Esophagus muscularis mucosa (tissue), 4 donors: ENCODE data around the gene FBXO2. TPM values are rescaled to one million over a fixed set of nuclear protein-coding genes. Genes with fewer than 3 reads are reported as not detected.

Experiments used
- DNase-seq: peaks from one replicate; pipeline ENCODE4 v3.0.0-alpha.2; 2017; ENCODE audit errors: extremely low spot score
- H3K27ac ChIP-seq, 4 donors: fragments of 200-600 bp; sonication (generic); replicated peaks in 1 of 4; 1 replicate in 3 of 4; 2 replicates in 1 of 4; pipeline ENCODE4 v1.5.1; 2016 to 2019; ENCODE audit warnings: mild to moderate bottlenecking in 1 of 4
- H3K27me3 ChIP-seq, 4 donors: fragments of 200-600 bp; sonication (generic); one replicate each; pipeline versions ENCODE4 v1.5.1 to v1.6.0; 2016 to 2019
- H3K36me3 ChIP-seq, 4 donors: fragments of 200-600 bp; sonication (generic); one replicate each; pipeline ENCODE4 v1.5.1; 2016 to 2019
- H3K4me1 ChIP-seq, 4 donors: fragments of 200-600 bp; sonication (generic); one replicate each; pipeline ENCODE4 v1.5.1; 2016 to 2019
- H3K4me3 ChIP-seq, 4 donors: fragments of 200-600 bp; sonication (generic); 1 replicate in 2 of 4; 2 replicates in 2 of 4; pipeline ENCODE4 v1.5.1; 2016 to 2019; ENCODE audit warnings: mild to moderate bottlenecking in 4 of 4, moderate library complexity in 1 of 4
- H3K9me3 ChIP-seq, 4 donors: fragments of 200-600 bp; sonication (generic); 1 replicate in 3 of 4; 2 replicates in 1 of 4; pipeline ENCODE4 v1.5.1; 2016 to 2019
- EP300 ChIP-seq: sonication (generic); formaldehyde crosslinking; IDR thresholded peaks from one replicate; pipeline ENCODE4 v1.6.1; 2017; ENCODE audit warnings: antibody characterized with exemption
- POLR2A ChIP-seq: fragments of 450-650 bp; IDR thresholded peaks from one replicate; pipeline ENCODE4 v1.6.1; 2017; ENCODE audit warnings: antibody characterized with exemption, moderate library complexity, mild to moderate bottlenecking, low read depth
- POLR2AphosphoS5 ChIP-seq, 2 donors: sonication (generic); formaldehyde crosslinking; IDR thresholded peaks; one replicate each; pipeline ENCODE4 v1.6.1; 2017; ENCODE audit warnings: antibody characterized with exemption in 2 of 2
- WGBS: methylation state at CpG from one replicate; pipeline ENCODE4 v1.1.5; 2018; 5-methylcytosine and 5-hydroxymethylcytosine counted together
- intact Hi-C: fragments of 100-400 bp; cut with DNase I; formaldehyde crosslinking; loops from one replicate; pipeline ENCODE4 v1.15.1; 2023
- total RNA-seq, 4 donors: library from RNA; depleted of rRNA; stranded (reverse); fragments of >200 nt; gene quantifications; one replicate each; pipeline versions ENCODE4 v1.1.0 to v1.2.1, GENCODE V29; 2016
- TF ChIP-seq, protein P1 (sequence below), 3 experiments: fragments of 200-600 bp in 2 of 3; fragments of 450-650 bp in 1 of 3; sonication (generic) in 2 of 3; IDR thresholded peaks; one replicate each; pipeline ENCODE4 v1.5.1; 2017 to 2019; ENCODE audit warnings: antibody characterized with exemption in 3 of 3, mild to moderate bottlenecking in 2 of 3, moderate library complexity in 1 of 3

The FBXO2 gene
- total RNA-seq, 4 donors from 2014 or later, result 3.1 to 12.0 (median 8.3) TPM

DNA sequence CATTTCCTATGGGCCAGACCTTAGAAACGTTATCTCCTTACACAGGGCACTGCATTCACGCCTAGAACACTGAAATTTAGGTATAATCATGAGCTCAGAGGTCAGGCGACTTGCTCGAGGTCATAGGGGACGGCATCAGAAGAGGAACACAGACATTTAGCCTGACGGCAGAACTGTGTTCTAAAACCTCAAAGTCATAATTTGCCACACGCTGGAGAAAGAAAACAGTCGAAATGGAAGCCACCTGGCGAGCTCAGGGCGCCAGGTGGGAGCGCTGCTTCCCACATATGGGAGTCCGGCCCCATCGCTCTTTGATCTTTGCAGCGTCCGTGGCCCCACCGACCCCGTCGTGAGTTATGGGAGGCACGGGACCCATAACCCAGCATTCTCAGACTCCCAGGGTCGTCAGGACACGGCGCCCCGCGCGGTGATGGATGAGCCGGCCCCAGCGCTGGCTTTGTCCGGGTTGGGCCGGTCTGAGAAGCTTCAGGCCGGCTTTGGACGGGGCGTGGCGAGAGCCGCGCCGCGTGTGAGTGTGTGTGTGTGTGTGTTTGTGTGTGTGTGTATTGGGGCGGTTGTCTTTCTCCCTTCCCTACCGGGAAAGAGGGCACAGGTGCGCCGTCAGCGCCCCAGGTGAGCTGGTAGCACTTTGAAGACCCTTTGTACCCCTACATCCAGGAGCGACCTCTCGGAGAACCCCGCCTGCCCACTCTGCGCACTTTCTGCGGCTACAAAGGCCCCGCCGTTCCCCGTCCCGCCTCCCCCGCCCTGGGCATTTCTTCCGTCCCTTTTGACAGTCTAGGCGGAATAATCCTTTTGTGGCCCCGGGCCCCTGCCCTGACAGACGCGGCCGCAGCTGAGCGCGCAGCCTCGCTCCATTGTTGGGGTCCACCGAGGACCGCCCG, 36.4 kb upstream of the FBXO2 start:
- WGBS, result 13% methylated on average over 14 of the region's 64 CpGs
- no peak overlapping the region for H3K27ac ChIP-seq

DNA sequence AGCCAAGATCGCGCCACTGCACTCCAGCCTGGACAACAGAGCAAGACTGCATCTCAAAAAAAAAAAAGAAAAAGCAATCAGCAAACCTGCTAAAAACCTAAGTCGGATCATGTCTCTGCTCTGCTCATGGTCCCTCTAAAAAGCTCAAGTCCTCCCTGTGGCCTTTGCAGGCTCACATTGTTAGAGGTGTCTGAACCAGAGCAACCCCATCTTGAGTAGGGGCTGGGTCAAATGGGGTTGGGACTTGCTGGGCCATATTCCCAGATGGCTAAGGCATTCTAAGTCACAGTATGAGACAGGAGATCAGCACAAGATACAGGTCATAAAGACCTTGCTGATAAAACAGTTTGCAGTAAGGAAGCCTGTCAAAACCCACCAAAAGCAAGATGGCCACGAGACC, 34.3 kb upstream of the FBXO2 start:
- Histone ChIP-seq H3K4me1 (peaks cover 8 to 33% (median 31%) of the 10 kb centered on the region in 4 donors), H3K36me3 (no peaks in the 10 kb centered on the region), H3K27me3 (peaks cover 5 to 81% (median 30%) of the 10 kb centered on the region in 4 donors), H3K4me3 (no peak overlapping the region), H3K9me3 (no peaks in the 10 kb centered on the region), H3K27ac (no peak overlapping the region)
- TF ChIP-seq, protein P1, sequence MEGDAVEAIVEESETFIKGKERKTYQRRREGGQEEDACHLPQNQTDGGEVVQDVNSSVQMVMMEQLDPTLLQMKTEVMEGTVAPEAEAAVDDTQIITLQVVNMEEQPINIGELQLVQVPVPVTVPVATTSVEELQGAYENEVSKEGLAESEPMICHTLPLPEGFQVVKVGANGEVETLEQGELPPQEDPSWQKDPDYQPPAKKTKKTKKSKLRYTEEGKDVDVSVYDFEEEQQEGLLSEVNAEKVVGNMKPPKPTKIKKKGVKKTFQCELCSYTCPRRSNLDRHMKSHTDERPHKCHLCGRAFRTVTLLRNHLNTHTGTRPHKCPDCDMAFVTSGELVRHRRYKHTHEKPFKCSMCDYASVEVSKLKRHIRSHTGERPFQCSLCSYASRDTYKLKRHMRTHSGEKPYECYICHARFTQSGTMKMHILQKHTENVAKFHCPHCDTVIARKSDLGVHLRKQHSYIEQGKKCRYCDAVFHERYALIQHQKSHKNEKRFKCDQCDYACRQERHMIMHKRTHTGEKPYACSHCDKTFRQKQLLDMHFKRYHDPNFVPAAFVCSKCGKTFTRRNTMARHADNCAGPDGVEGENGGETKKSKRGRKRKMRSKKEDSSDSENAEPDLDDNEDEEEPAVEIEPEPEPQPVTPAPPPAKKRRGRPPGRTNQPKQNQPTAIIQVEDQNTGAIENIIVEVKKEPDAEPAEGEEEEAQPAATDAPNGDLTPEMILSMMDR (IDR thresholded peaks at IDR 0.05), result no peak
- TF ChIP-seq EP300 (no peak), POLR2AphosphoS5 (IDR thresholded peaks at IDR 0.05) (no peak), POLR2A (no peak)
- intact Hi-C loops, result no loop called here
- WGBS, result 95% methylated on average over 4 of the region's 4 CpGs
- no peak for DNase-seq

More for the DNA sequence above, 36.4 kb upstream of the FBXO2 start:
- peak overlapping the region; percentile 31 to 47 (median 40) for H3K4me3 ChIP-seq
- H3K9me3 ChIP-seq, result no peaks in the 10 kb centered on the region
- DNase-seq, result no peak
- peaks cover 8 to 34% (median 31%) of the 10 kb centered on the region in 4 donors for H3K4me1 ChIP-seq
- intact Hi-C loops, result no loop called here
- peaks cover 5 to 88% (median 30%) of the 10 kb centered on the region in 4 donors for H3K27me3 ChIP-seq
- TF ChIP-seq, protein P1 (IDR thresholded peaks at IDR 0.05), result no peak
- no peak for TF ChIP-seq POLR2AphosphoS5 (IDR thresholded peaks at IDR 0.05)
- TF ChIP-seq EP300, result no peak
- no peak for TF ChIP-seq POLR2A
- no peaks in the 10 kb centered on the region for H3K36me3 ChIP-seq

GRCh38 chr1:11685210-11685752, 31.1 kb upstream of the FBXO2 start:
- 85% methylated on average over 7 of the region's 7 CpGs for WGBS

GRCh38 chr1:11684070-11684469, 29.8 kb upstream of the FBXO2 start:
- Histone ChIP-seq H3K27ac (no peak overlapping the region), H3K4me1 (peaks cover 10 to 24% (median 22%) of the 10 kb centered on the region in 4 donors), H3K4me3 (no peak overlapping the region), H3K36me3 (no peaks in the 10 kb centered on the region), H3K27me3 (peaks cover 0 to 39% (median 3%) of the 10 kb centered on the region in 4 donors), H3K9me3 (no peaks in the 10 kb centered on the region)
- DNase-seq, result no peak
- intact Hi-C loops, result no loop called here
- WGBS, result 38% methylated on average over 3 of the region's 7 CpGs
- no peak for TF ChIP-seq EP300
- TF ChIP-seq, protein P1 (IDR thresholded peaks at IDR 0.05), result no peak
- no peak for TF ChIP-seq POLR2A
- no peak for TF ChIP-seq POLR2AphosphoS5 (IDR thresholded peaks at IDR 0.05)

More at GRCh38 chr1:11685210-11685752, 31.1 kb upstream of the FBXO2 start:
- Histone ChIP-seq H3K27me3 (peaks cover 0 to 51% (median 6%) of the 10 kb centered on the region in 4 donors), H3K36me3 (no peaks in the 10 kb centered on the region), H3K9me3 (no peaks in the 10 kb centered on the region), H3K4me1 (peaks cover 6 to 13% (median 11%) of the 10 kb centered on the region in 4 donors), H3K4me3 (no peak overlapping the region), H3K27ac (no peak overlapping the region)
- intact Hi-C loops, result no loop called here
- no peak for DNase-seq
- TF ChIP-seq, protein P1 (IDR thresholded peaks at IDR 0.05), result no peak
- no peak for TF ChIP-seq POLR2A
- TF ChIP-seq EP300, result no peak
- no peak for TF ChIP-seq POLR2AphosphoS5 (IDR thresholded peaks at IDR 0.05)
